Right lobe of liver (tissue), 4 donors: ENCODE measurements around the gene PCNX1.

ENCODE experiments used
- POLR2A ChIP-seq: fragments of 450-650 bp; IDR thresholded peaks from one replicate; pipeline ENCODE4 v1.6.1; 2017; ENCODE audit warnings: antibody characterized with exemption, mild to moderate bottlenecking
- TF ChIP-seq, protein P1 (sequence below), 4 donors: fragments of 200-600 bp in 3 of 4; fragments of 450-650 bp in 1 of 4; IDR thresholded peaks; one replicate each; pipeline versions ENCODE4 v1.5.1 to v1.8.0; 2016 to 2022; ENCODE audit warnings: antibody characterized with exemption in 4 of 4, mild to moderate bottlenecking in 2 of 4
- donor health status: DM: no; HTN: no; CAD: no.
- donor health status: DM: no; HTN: no; CAD: no.
- donor health status: DM: no; HTN: yes; CAD: no.

- TF ChIP-seq, protein P1, sequence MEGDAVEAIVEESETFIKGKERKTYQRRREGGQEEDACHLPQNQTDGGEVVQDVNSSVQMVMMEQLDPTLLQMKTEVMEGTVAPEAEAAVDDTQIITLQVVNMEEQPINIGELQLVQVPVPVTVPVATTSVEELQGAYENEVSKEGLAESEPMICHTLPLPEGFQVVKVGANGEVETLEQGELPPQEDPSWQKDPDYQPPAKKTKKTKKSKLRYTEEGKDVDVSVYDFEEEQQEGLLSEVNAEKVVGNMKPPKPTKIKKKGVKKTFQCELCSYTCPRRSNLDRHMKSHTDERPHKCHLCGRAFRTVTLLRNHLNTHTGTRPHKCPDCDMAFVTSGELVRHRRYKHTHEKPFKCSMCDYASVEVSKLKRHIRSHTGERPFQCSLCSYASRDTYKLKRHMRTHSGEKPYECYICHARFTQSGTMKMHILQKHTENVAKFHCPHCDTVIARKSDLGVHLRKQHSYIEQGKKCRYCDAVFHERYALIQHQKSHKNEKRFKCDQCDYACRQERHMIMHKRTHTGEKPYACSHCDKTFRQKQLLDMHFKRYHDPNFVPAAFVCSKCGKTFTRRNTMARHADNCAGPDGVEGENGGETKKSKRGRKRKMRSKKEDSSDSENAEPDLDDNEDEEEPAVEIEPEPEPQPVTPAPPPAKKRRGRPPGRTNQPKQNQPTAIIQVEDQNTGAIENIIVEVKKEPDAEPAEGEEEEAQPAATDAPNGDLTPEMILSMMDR (IDR thresholded peaks at IDR 0.05): no peak
- no peak for TF ChIP-seq POLR2A
These were observed 212.6 kb downstream of the PCNX1 start for GRCh38 chr14:71119832-71120231.
